Measurements from ENCODE around the gene MYO5C. TPM values are rescaled to one million over a fixed set of nuclear protein-coding genes. Genes with fewer than 3 reads are reported as not detected.
A peak's percentile ranks its signal among the peaks of the same experiment; 100 is the strongest.

Gene MYO5C
- total RNA-seq, 6 experiments from 2014 or later: 0.02 to 0.10 TPM; not detected in 4

DNA sequence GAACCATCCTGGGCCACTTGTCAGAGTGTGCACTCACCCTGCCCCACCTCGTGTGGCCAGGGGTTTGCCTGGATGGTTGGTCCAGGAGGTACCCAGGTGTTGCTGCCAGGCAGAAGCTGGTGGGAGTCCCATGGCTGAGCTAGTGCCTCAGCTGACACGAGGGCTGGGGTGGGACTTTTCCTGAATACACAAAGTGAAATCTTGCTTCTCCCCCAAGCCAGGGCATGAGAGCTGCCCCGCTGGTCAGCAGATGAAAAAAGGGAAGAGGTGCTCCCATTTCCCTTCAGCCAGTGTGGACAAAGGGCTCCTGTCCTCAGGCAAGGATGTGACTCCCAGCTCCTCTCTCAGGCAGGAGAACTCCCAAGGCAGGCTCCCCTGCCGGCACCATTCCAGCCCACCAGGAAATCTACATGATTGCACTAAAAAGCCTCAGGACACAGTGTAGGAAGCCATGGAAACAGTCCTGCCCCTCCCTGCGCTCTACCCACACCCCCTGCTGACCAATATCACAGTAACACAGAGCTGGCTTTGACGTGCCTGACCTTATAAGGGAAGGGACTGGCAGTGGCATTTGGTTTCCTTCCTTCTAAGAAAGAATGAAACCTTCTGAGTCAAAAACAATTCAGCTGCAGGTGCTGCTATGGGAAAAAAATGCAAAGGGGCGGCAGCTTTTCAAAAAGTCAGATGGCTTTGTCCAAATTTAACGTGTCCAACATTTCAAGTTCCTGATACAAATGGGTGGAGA, 33.9 kb downstream of the MYO5C start:
- peak overlapping the region; percentile 67 for H3K27ac Mint-ChIP-seq
- peaks cover 27% of the 10 kb centered on the region for H3K4me1 Mint-ChIP-seq (ENCODE audit: low read depth)
- no peaks in the 10 kb centered on the region for H3K36me3 Mint-ChIP-seq (ENCODE audit: low read depth)
- TF ChIP-seq, protein P1, sequence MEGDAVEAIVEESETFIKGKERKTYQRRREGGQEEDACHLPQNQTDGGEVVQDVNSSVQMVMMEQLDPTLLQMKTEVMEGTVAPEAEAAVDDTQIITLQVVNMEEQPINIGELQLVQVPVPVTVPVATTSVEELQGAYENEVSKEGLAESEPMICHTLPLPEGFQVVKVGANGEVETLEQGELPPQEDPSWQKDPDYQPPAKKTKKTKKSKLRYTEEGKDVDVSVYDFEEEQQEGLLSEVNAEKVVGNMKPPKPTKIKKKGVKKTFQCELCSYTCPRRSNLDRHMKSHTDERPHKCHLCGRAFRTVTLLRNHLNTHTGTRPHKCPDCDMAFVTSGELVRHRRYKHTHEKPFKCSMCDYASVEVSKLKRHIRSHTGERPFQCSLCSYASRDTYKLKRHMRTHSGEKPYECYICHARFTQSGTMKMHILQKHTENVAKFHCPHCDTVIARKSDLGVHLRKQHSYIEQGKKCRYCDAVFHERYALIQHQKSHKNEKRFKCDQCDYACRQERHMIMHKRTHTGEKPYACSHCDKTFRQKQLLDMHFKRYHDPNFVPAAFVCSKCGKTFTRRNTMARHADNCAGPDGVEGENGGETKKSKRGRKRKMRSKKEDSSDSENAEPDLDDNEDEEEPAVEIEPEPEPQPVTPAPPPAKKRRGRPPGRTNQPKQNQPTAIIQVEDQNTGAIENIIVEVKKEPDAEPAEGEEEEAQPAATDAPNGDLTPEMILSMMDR (IDR thresholded peaks at IDR 0.05): peak; percentile 47
- peaks cover 13% of the 10 kb centered on the region for H3K27me3 Mint-ChIP-seq (ENCODE audit: insufficient read depth)
- 0 out of 2 replicates have a peak overlapping the region, but pooled peaks have one; percentile 11 for H3K4me3 Mint-ChIP-seq
- peak; percentile 68 for DNase-seq
- no peaks in the 10 kb centered on the region for H3K9me3 Mint-ChIP-seq

DNA sequence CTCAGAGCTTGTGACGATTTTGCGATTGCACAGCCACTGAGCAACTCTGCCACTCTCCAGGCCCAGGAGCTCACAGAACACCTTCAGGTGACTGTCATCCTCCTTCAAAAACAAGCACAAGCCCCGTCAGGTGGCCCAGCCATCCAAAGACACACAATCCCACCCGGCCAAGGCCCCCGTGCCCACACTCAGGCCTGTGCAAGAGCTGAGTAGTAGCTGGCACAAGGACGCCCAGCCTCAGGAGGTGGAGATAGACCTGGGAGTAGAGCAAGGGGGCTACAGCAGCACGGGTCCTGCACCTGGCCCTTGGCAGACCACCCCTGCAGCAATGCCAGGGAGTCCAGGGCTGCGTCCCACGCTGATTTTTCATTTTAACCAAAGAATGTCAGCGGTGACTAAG, 34.6 kb downstream of the MYO5C start:
- no peak for DNase-seq
- peaks cover 33% of the 10 kb centered on the region for H3K4me1 Mint-ChIP-seq (ENCODE audit: low read depth)
- no peaks in the 10 kb centered on the region for H3K9me3 Mint-ChIP-seq
- no peak overlapping the region for H3K27ac Mint-ChIP-seq
- no peaks in the 10 kb centered on the region for H3K36me3 Mint-ChIP-seq (ENCODE audit: low read depth)
- TF ChIP-seq, protein P1 (IDR thresholded peaks at IDR 0.05): no peak
- H3K27me3 Mint-ChIP-seq (ENCODE audit: insufficient read depth): peaks cover 13% of the 10 kb centered on the region
- no peak overlapping the region for H3K4me3 Mint-ChIP-seq

DNA sequence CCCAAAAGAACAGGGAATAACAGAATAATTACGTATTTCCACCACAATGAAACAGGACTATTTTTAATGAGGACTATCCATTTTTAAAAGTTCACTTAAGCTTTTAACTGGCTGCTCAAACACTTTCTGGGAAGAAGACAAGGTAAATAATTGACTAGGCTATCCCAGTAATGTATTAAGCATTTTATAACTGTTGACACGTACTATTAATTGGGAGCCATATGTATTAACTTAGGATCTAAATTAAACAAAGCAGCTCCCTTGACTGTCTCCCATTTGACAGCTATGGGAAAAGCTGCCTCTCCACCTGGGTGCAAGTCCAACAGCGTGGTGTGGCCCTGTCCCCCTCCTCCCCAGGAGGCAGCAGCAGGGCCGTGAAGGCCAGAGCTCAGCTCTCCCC, 36.1 kb downstream of the MYO5C start:
- no peak for DNase-seq
- Mint-ChIP-seq H3K9me3 (no peaks in the 10 kb centered on the region), H3K27me3 (ENCODE audit: insufficient read depth) (peaks cover 7% of the 10 kb centered on the region), H3K4me1 (ENCODE audit: low read depth) (peaks cover 48% of the 10 kb centered on the region), H3K27ac (no peak overlapping the region), H3K36me3 (ENCODE audit: low read depth) (no peaks in the 10 kb centered on the region), H3K4me3 (no peak overlapping the region)
- TF ChIP-seq, protein P1 (IDR thresholded peaks at IDR 0.05): no peak

DNA sequence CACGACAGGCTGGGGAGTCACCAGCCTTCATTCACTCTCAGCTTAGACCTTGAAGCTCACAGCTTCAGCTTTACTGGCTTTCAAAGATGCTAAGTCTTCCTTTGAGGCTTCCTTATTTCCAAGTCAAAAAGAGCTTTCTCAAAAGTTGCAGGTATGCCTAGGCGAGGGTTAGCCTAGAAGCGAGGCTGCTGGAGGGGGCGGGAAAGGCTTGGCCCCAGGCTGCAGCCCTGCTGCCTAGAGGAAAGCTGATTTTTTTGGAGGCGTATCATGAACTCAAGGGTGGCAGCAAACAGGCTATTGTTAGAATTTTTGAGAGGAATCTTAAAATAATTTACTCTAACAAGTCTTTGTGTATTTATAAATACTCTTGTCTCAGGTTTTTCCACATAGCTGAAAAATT, 37.1 kb downstream of the MYO5C start:
- H3K9me3 Mint-ChIP-seq: no peaks in the 10 kb centered on the region
- peaks cover 59% of the 10 kb centered on the region for H3K4me1 Mint-ChIP-seq (ENCODE audit: low read depth)
- no peak for DNase-seq
- H3K36me3 Mint-ChIP-seq (ENCODE audit: low read depth): no peaks in the 10 kb centered on the region
- TF ChIP-seq, protein P1 (IDR thresholded peaks at IDR 0.05): no peak
- no peak overlapping the region for H3K27ac Mint-ChIP-seq
- H3K27me3 Mint-ChIP-seq (ENCODE audit: insufficient read depth): peaks cover 3% of the 10 kb centered on the region
- no peak overlapping the region for H3K4me3 Mint-ChIP-seq

DNA sequence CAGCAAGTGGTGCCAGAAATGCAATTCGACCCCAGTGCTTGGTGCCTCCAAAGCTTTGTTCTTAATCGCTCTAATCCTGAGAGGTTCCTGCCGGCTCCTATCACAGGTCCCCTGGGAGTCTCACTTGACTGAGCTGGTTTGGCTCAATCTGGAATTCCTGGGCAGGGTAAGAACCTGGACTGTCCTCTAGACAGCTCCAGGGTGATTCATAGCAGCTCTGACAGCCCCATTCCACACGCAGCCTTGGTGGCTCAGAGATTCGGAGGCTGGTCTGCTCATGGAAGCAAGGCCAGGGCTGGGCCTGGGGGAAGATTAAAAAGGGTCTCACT, 37.9 kb downstream of the MYO5C start:
- H3K36me3 Mint-ChIP-seq (ENCODE audit: low read depth): no peaks in the 10 kb centered on the region
- no peak for DNase-seq
- no peaks in the 10 kb centered on the region for H3K9me3 Mint-ChIP-seq
- TF ChIP-seq, protein P1 (IDR thresholded peaks at IDR 0.05): no peak
- H3K4me3 Mint-ChIP-seq: no peak overlapping the region
- no peak overlapping the region for H3K27ac Mint-ChIP-seq
- peaks cover 64% of the 10 kb centered on the region for H3K4me1 Mint-ChIP-seq (ENCODE audit: low read depth)
- H3K27me3 Mint-ChIP-seq (ENCODE audit: insufficient read depth): peaks cover 3% of the 10 kb centered on the region
